NOMO-1 (cell line): ENCODE data around the gene SLC9A1.

Experiments
- DNase-seq, 2 experiments: peaks; one replicate each; lab custom pipeline; 2025; ENCODE audit not compliant: unreplicated experiment in 2 of 2; lab: John Stamatoyannopoulos, UW

SLC9A1 gene

GRCh38 chr1:27084107-27084506 is 70.8 kb downstream of the SLC9A1 start:
- no peak for DNase-seq

GRCh38 chr1:27077968-27078367 is 77.0 kb downstream of the SLC9A1 start:
- DNase-seq = no peak

- DNase-seq = no peak
Measured at GRCh38 chr1:27076803-27077202, 78.1 kb downstream of the SLC9A1 start.

GRCh38 chr1:27074175-27074780 is 80.6 kb downstream of the SLC9A1 start:
- DNase-seq = no peak

GRCh38 chr1:27071049-27071416 is 83.9 kb downstream of the SLC9A1 start:
- no peak for DNase-seq

- DNase-seq = no peak
Measured at GRCh38 chr1:27070390-27071048, 84.4 kb downstream of the SLC9A1 start.

- no peak for DNase-seq
Measured at GRCh38 chr1:27068922-27069321, 86.0 kb downstream of the SLC9A1 start.

- DNase-seq = no peak
Measured at GRCh38 chr1:27065999-27066630, 88.8 kb downstream of the SLC9A1 start.

GRCh38 chr1:27060891-27061290 is 94.0 kb downstream of the SLC9A1 start:
- DNase-seq = no peak

- DNase-seq = no peak
Measured at GRCh38 chr1:27058966-27059669, 95.8 kb downstream of the SLC9A1 start.

GRCh38 chr1:27057801-27058625 is 96.9 kb downstream of the SLC9A1 start:
- no peak for DNase-seq

- DNase-seq = no peak
Measured at GRCh38 chr1:27057389-27057788, 97.5 kb downstream of the SLC9A1 start.

GRCh38 chr1:27053977-27054753 is 100.8 kb downstream of the SLC9A1 start:
- DNase-seq = no peak

GRCh38 chr1:27052527-27052926 is 102.4 kb downstream of the SLC9A1 start:
- DNase-seq = no peak

GRCh38 chr1:27049607-27050006 is 105.3 kb downstream of the SLC9A1 start:
- no peak for DNase-seq

- DNase-seq = no peak
Measured at GRCh38 chr1:27049100-27049499, 105.8 kb downstream of the SLC9A1 start.
